Endothelial cell of umbilical vein (primary cell): ENCODE measurements around the gene PNLIPRP1. TPM values are rescaled to one million over a fixed set of nuclear protein-coding genes. Genes with fewer than 3 reads are reported as not detected.

Experiments used
- BruUV-seq: library from RNA; stranded (reverse); fragments of 400-500 nt; replicated peaks from 2 replicates; lab custom pipeline; 2021; lab: Mats Ljungman, UMichigan
- CTCF ChIA-PET: fragments of 300-600, 350-600 bp; sonication (Branson Sonifier 250); formaldehyde crosslinking; loops from one replicate; lab custom pipeline; 2021; ENCODE audit warnings: antibody characterized with exemption, inconsistent platforms; lab: Charles Lee
- POLR2A ChIA-PET: fragments of 300-600, 350-600 bp; sonication (Branson Sonifier 250); formaldehyde crosslinking; loops from one replicate; lab custom pipeline; 2021; ENCODE audit warnings: antibody characterized with exemption, inconsistent platforms; lab: Charles Lee
- DNase-seq: peaks from one replicate; pipeline ENCODE4 v3.0.0-alpha.2; 2011; ENCODE audit warnings: low read depth, low spot score
- FAIRE-seq: peaks from 2 replicates; lab custom pipeline; 2011; peaks lifted over from hg19 to GRCh38; lab: Jason Lieb, UNC
- H2AFZ ChIP-seq: 2 replicates; pipeline ENCODE4 v1.6.0; 2012; ENCODE audit warnings: low read depth, low read length, control low read depth, inconsistent platforms
- H3K27ac ChIP-seq: 2 replicates; pipeline ENCODE4 v1.5.1; 2011; ENCODE audit warnings: low read depth, mild to moderate bottlenecking, control low read depth, low read length, moderate library complexity; ENCODE audit not compliant: insufficient read depth
- H3K27me3 ChIP-seq, 2 experiments: 2 replicates each; pipeline versions ENCODE4 v1.6.0 to v1.6.1; 2011; ENCODE audit warnings: low read length in 2 of 2, mixed read lengths in 1 of 2; ENCODE audit not compliant: control insufficient read depth in 2 of 2, insufficient read depth in 2 of 2
- H3K36me3 ChIP-seq, 2 experiments: 2 replicates in 1 of 2; 3 replicates in 1 of 2; pipeline ENCODE4 v1.5.1; 2011; ENCODE audit warnings: low read length in 2 of 2, mild to moderate bottlenecking in 1 of 2, moderate library complexity in 1 of 2; ENCODE audit not compliant: control insufficient read depth in 2 of 2, insufficient read depth in 2 of 2; ENCODE audit errors: extremely low read depth in 1 of 2
- H3K4me1 ChIP-seq: 3 replicates; pipeline ENCODE4 v1.5.1; 2011; ENCODE audit warnings: mild to moderate bottlenecking, low read length; ENCODE audit not compliant: control insufficient read depth, insufficient read depth; ENCODE audit errors: extremely low read depth
- H3K4me2 ChIP-seq: 2 replicates; pipeline ENCODE4 v1.6.1; 2011; ENCODE audit warnings: low read length, control low read depth, mixed read lengths; ENCODE audit not compliant: insufficient read depth
- H3K4me3 ChIP-seq, 3 experiments: fragments of 200-600 bp in 1 of 3; sonication (generic), shearing (Covaris generic) in 1 of 3; replicated peaks in 1 of 3; 2 replicates each; pipeline ENCODE4 v1.5.1; 2011 to 2016; ENCODE audit warnings: control low read depth in 3 of 3, low read length in 3 of 3, mild to moderate bottlenecking in 2 of 3, inconsistent platforms in 1 of 3, low read depth in 1 of 3, moderate library complexity in 1 of 3; ENCODE audit not compliant: insufficient read depth in 1 of 3
- H3K79me2 ChIP-seq: 2 replicates; pipeline ENCODE4 v1.6.0; 2012; ENCODE audit warnings: low read length, inconsistent platforms; ENCODE audit not compliant: control insufficient read depth, insufficient read depth
- H3K9ac ChIP-seq: replicated peaks from 2 replicates; pipeline ENCODE3; 2011; ENCODE audit warnings: low read length, control low read depth; ENCODE audit not compliant: insufficient read depth; ENCODE audit errors: extremely low read depth
- H3K9me1 ChIP-seq: replicated peaks from 3 replicates; pipeline ENCODE4 v1.6.0; 2011; ENCODE audit warnings: mild to moderate bottlenecking, low read length; ENCODE audit not compliant: control insufficient read depth, insufficient read depth; ENCODE audit errors: extremely low read depth
- H3K9me3 ChIP-seq: replicated peaks from 2 replicates; pipeline ENCODE4 v1.5.1; 2012; ENCODE audit warnings: low read length, inconsistent platforms; ENCODE audit not compliant: control insufficient read depth, insufficient read depth
- H4K20me1 ChIP-seq: replicated peaks from 2 replicates; pipeline ENCODE3; 2011; ENCODE audit warnings: mild to moderate bottlenecking, low read length; ENCODE audit not compliant: control insufficient read depth, insufficient read depth; ENCODE audit errors: extremely low read depth
- CTCF ChIP-seq, 2 donors: IDR thresholded peaks; 1 replicate in 1 of 2; 2 replicates in 1 of 2; pipeline ENCODE4 v1.5.1; 2011; ENCODE audit warnings: low read length in 2 of 2, mild to moderate bottlenecking in 2 of 2, moderate library complexity in 2 of 2, control low read depth in 1 of 2, inconsistent platforms in 1 of 2, low read depth in 1 of 2; ENCODE audit not compliant: insufficient read depth in 1 of 2; ENCODE audit errors: extremely low read depth in 1 of 2
- EZH2 ChIP-seq: IDR thresholded peaks from 2 replicates; pipeline ENCODE4 v1.6.1; 2012; ENCODE audit warnings: borderline replicate concordance, low read depth, mild to moderate bottlenecking, moderate library complexity, low read length, inconsistent platforms; ENCODE audit not compliant: severe bottlenecking
- FOS ChIP-seq: IDR thresholded peaks from 2 replicates; pipeline ENCODE4 v1.6.1; 2011; ENCODE audit warnings: mild to moderate bottlenecking, low read length, moderate library complexity, borderline replicate concordance; ENCODE audit not compliant: insufficient read depth
- GATA2 ChIP-seq: IDR thresholded peaks from 2 replicates; pipeline ENCODE4 v1.7.0; 2011; ENCODE audit warnings: low read depth, mild to moderate bottlenecking, moderate library complexity, mixed read lengths, low read length; ENCODE audit not compliant: insufficient read length, insufficient read depth
- JUN ChIP-seq: IDR thresholded peaks from 2 replicates; pipeline ENCODE4 v1.6.1; 2011; ENCODE audit warnings: borderline replicate concordance, low read depth; ENCODE audit not compliant: insufficient read length, insufficient read depth
- MAX ChIP-seq: IDR thresholded peaks from 2 replicates; pipeline ENCODE4 v1.6.1; 2011; ENCODE audit not compliant: insufficient read depth, insufficient read length
- MYC ChIP-seq: IDR thresholded peaks from one replicate; pipeline ENCODE4 v1.6.1; 2011; ENCODE audit warnings: mild to moderate bottlenecking, low read depth, low read length
- POLR2A ChIP-seq: IDR thresholded peaks from 2 replicates; pipeline ENCODE4 v1.6.1; 2012; ENCODE audit warnings: low read depth, mild to moderate bottlenecking, control low read depth, low read length
- POLR2AphosphoS5 ChIP-seq: IDR thresholded peaks from 2 replicates; pipeline ENCODE4 v1.6.1; 2012; ENCODE audit warnings: low read depth, mild to moderate bottlenecking, control low read depth, low read length, moderate library complexity; ENCODE audit not compliant: insufficient read depth
- dilution Hi-C: fragments of 300-500 bp; cut with MboI; formaldehyde crosslinking; loops from one replicate; pipeline ENCODE4 v1.15.0; 2019; ENCODE audit warnings: low sequenced_read_pairs; ENCODE audit not compliant: extremely low pct_ligation_motif_present
- intact Hi-C: fragments of 100-400 bp; cut with micrococcal nuclease; formaldehyde crosslinking; loops from one replicate; pipeline ENCODE4 v1.10.0; 2022
- polyA plus RNA-seq, 4 experiments: library from polyadenylated mRNA; depleted of rRNA in 3 of 4; stranded (reverse) in 3 of 4; unstranded in 1 of 4; fragments of >200 nt; gene quantifications; 2 replicates each; pipeline versions ENCODE4 v1.2.1 to v1.2.3, GENCODE V29; 2011 to 2012; ENCODE audit warnings: missing spikeins in 1 of 4
- total RNA-seq: library from RNA; stranded (reverse); gene quantifications from 2 replicates; pipeline ENCODE4 v1.2.3, GENCODE V29; 2021

The PNLIPRP1 gene
- total and polyA plus RNA-seq, 2 donors (not counting 3 experiments of a cell fraction or from before 2014, with no cell fraction given) = not detected

GRCh38 chr10:116565534-116565933, 25.2 kb upstream of the PNLIPRP1 start:
- H3K9me1 ChIP-seq = no peaks in the 10 kb centered on the region
- dilution Hi-C loops (no loop called here), intact Hi-C loops (no loop called here)
- no peaks in the 10 kb centered on the region for H3K79me2 ChIP-seq
- no peaks in the 10 kb centered on the region for H3K36me3 ChIP-seq
- no peak for TF ChIP-seq CTCF (IDR thresholded peaks at IDR 0.05; ENCODE audit: extremely low read depth in 1 of 2, insufficient read depth in 1 of 2, low read depth in 1 of 2, low read length in 2 of 2)
- no peak overlapping the region for H2AFZ ChIP-seq
- H3K27me3 ChIP-seq = no peaks in the 10 kb centered on the region
- POLR2A ChIA-PET = no interaction called here
- H4K20me1 ChIP-seq = no peaks in the 10 kb centered on the region
- CTCF ChIA-PET = no interaction called here
- no peaks in the 10 kb centered on the region for H3K4me1 ChIP-seq
- H3K27ac ChIP-seq = no peak overlapping the region
- H3K9ac ChIP-seq = no peak overlapping the region
- H3K4me2 ChIP-seq = no peak overlapping the region
- no peak for DNase-seq
- no peak overlapping the region for H3K4me3 ChIP-seq
- BruUV-seq = no TSS peak
- H3K9me3 ChIP-seq = peaks cover 2% of the 10 kb centered on the region
- FAIRE-seq = no peak

GRCh38 chr10:116566932-116567331, 23.8 kb upstream of the PNLIPRP1 start:
- ChIA-PET CTCF (no interaction called here), POLR2A (no interaction called here)
- H3K27ac ChIP-seq = no peak overlapping the region
- no peaks in the 10 kb centered on the region for H3K27me3 ChIP-seq
- H3K9me1 ChIP-seq = no peaks in the 10 kb centered on the region
- no peaks in the 10 kb centered on the region for H3K36me3 ChIP-seq
- DNase-seq (no peak), FAIRE-seq (no peak)
- TF ChIP-seq FOS (no peak), GATA2 (no peak), MYC (no peak), POLR2A (no peak), EZH2 (no peak), POLR2AphosphoS5 (no peak), CTCF (IDR thresholded peaks at IDR 0.05; ENCODE audit: extremely low read depth in 1 of 2, insufficient read depth in 1 of 2, low read depth in 1 of 2, low read length in 2 of 2) (no peak), JUN (no peak), MAX (no peak)
- dilution Hi-C loops (no loop called here), intact Hi-C loops (no loop called here)
- H3K4me3 ChIP-seq = no peak overlapping the region
- no peak overlapping the region for H3K4me2 ChIP-seq
- H3K4me1 ChIP-seq = no peaks in the 10 kb centered on the region
- H3K9ac ChIP-seq = no peak overlapping the region
- no TSS peak for BruUV-seq
- no peaks in the 10 kb centered on the region for H3K79me2 ChIP-seq
- H2AFZ ChIP-seq = no peak overlapping the region
- H4K20me1 ChIP-seq = no peaks in the 10 kb centered on the region
- peaks cover 2% of the 10 kb centered on the region for H3K9me3 ChIP-seq
